SK-N-MC (cell line): ENCODE results near the gene EXOC3L1.

Experiments used
- DNase-seq: peaks from one replicate; pipeline ENCODE4 v3.0.0-alpha.2; 2011; ENCODE audit warnings: low read depth, low spot score
- H3K27ac ChIP-seq: fragments of 200-600 bp; sonication (generic); 2 replicates; pipeline ENCODE4 v1.5.1; 2016; ENCODE audit warnings: mixed run types
- H3K36me3 ChIP-seq: fragments of 200-600 bp; sonication (generic); 2 replicates; pipeline ENCODE4 v1.6.1; 2017; ENCODE audit warnings: antibody characterized with exemption, low read length, mixed read lengths; ENCODE audit not compliant: insufficient read depth
- H3K4me3 ChIP-seq: fragments of 200-600 bp; sonication (generic); 2 replicates; pipeline ENCODE4 v1.5.1; 2016
- H3K9ac ChIP-seq: fragments of 200-600 bp; sonication (generic); 2 replicates; pipeline ENCODE4 v1.8.0; 2017; ENCODE audit warnings: mixed run types, mixed read lengths; ENCODE audit not compliant: insufficient read length
- H3K9me3 ChIP-seq: fragments of 200-600 bp; sonication (generic); 2 replicates; pipeline ENCODE4 v1.6.1; 2017; ENCODE audit warnings: low read depth, mild to moderate bottlenecking, antibody characterized with exemption, low read length, moderate library complexity, mixed read lengths
- EZH2 ChIP-seq: fragments of 200-600 bp; sonication (generic); IDR thresholded peaks from one replicate; pipeline ENCODE4 v1.6.1; 2017; ENCODE audit warnings: antibody characterized with exemption
- FOXP2 ChIP-seq: optimal IDR thresholded peaks from 2 replicates; pipeline ENCODE3; 2011; ENCODE audit warnings: mild to moderate bottlenecking, moderate library complexity; ENCODE audit not compliant: insufficient read depth; ENCODE audit errors: extremely low read length, control extremely low read depth
- POLR2AphosphoS5 ChIP-seq: IDR thresholded peaks from 2 replicates; pipeline ENCODE4 v1.6.1; 2012; ENCODE audit warnings: mild to moderate bottlenecking, low read depth, low read length, borderline replicate concordance

The EXOC3L1 gene

GRCh38 chr16:67142342-67142741 is 47.6 kb downstream of the EXOC3L1 start:
- DNase-seq, result no peak
- Histone ChIP-seq H3K36me3 (peaks cover 10% of the 10 kb centered on the region; the same call in 1 of the 2 replicates), H3K9me3 (no peaks in the 10 kb centered on the region), H3K4me3 (no peak overlapping the region), H3K9ac (no peak overlapping the region), H3K27ac (no peak overlapping the region)
- TF ChIP-seq POLR2AphosphoS5 (no peak), FOXP2 (no peak), EZH2 (no peak)

DNA sequence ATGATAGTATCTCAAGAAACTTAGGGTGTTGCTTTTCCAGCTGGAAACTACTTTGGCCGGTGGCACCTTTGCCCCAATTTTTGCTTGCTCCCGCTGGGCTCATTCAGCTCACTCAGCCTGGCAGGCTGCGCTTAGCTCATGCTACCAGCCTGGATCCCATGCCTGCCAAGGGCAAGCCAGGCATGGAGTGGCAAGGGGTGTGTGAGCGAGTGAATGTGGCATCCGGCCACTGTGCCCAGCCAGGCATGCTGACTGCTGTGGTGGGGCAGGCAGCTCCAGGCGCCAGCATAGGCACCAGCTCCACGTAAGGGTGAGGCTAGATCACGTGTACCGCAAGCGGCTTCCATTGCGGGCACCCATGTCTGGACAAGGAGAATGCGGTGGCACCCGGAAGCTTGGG is 48.5 kb downstream of the EXOC3L1 start:
- no peak overlapping the region for H3K27ac ChIP-seq
- no peak overlapping the region for H3K4me3 ChIP-seq
- H3K9ac ChIP-seq, result no peak overlapping the region
- no peaks in the 10 kb centered on the region for H3K9me3 ChIP-seq
- peaks cover 10% of the 10 kb centered on the region; the same call in 1 of the 2 replicates for H3K36me3 ChIP-seq
- no peak for DNase-seq
- TF ChIP-seq FOXP2, result no peak
- no peak for TF ChIP-seq EZH2
- no peak for TF ChIP-seq POLR2AphosphoS5

DNA sequence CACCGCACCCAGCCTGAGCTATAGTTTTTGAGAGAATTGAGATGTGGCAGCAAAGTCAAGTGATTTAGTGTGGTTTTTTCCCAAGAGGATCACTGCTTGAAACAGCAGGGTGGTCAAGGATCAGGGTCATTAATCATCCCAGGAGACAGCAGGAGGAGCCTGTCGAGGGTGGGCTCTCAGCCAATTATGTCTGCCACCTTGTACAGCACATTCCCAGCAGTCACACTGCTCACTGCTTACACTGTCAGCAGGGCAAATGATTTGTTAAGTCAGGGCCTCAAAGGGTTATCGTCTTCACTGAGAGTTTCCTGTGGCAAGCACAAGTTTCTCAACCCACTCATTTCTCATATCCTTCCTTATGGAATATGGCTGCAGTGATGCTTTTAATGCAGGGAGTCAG is 52.3 kb downstream of the EXOC3L1 start:
- Histone ChIP-seq H3K9ac (no peak overlapping the region), H3K36me3 (peaks cover 21% of the 10 kb centered on the region; the same call in 1 of the 2 replicates), H3K9me3 (no peaks in the 10 kb centered on the region), H3K4me3 (no peak overlapping the region), H3K27ac (no peak overlapping the region)
- TF ChIP-seq POLR2AphosphoS5 (no peak), FOXP2 (no peak)
- DNase-seq, result no peak
